Ureter (tissue), 1 donor: Measurements from ENCODE around the gene SYNE1. TPM values are rescaled to one million over a fixed set of nuclear protein-coding genes. Genes with fewer than 3 reads are reported as not detected.
"Not testable (repeated sequence)": the region's sequence is repeated elsewhere in the genome, so short reads cannot be mapped to it uniquely, and the experiment has no call there.

Experiments used
- DNase-seq: peaks from one replicate; pipeline ENCODE4 v3.0.0-alpha.2; 2020; ENCODE audit warnings: low spot score
- total RNA-seq: library from RNA; stranded (reverse); gene quantifications from one replicate; pipeline ENCODE4 v1.2.4, GENCODE V29; 2023
- donor health status: DM: yes; HTN: yes; CAD: no.

Gene SYNE1
- total RNA-seq, 1 donor from 2014 or later: 197 TPM

DNA sequence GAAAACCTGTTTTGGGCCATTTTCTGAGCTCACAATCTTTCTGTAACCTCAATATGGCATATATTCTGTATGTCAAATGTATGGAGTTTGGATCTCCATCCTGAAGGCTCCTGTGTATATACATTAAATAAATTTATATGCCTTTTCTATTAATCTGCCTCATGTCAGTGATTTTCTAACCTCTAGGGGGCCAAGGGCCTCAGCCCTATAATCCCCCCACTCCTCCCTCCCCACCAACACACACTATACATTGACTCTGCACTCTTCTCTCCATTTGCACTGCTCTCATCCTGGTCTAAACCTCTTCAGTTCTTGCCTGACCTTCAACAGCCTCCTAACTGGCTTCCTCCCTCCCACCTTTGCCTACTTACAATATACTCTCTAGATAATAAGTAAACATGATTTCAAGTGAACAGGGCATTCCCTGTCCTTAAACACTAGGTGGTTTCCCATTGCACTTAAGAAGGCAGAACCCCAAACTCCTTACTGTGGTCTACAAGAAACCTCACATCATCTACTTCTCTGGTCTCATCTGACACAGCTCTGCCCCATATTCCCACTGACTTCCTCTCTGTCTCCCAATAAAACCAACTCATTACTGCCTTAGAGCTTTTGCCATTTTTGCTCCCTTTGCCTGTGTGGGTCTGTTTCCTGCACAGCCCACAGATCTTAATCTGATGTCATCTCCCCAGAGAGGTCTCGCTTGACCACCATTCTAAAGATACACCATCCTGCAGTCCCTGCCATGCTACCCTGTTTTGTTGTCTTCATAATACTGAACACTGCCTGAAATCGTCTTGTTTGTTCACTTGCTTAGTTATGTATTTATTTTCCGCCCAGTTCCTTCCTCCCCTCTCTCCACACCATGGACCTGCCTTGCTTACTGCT, 213.7 kb downstream of the SYNE1 start:
- no peak for DNase-seq

DNA sequence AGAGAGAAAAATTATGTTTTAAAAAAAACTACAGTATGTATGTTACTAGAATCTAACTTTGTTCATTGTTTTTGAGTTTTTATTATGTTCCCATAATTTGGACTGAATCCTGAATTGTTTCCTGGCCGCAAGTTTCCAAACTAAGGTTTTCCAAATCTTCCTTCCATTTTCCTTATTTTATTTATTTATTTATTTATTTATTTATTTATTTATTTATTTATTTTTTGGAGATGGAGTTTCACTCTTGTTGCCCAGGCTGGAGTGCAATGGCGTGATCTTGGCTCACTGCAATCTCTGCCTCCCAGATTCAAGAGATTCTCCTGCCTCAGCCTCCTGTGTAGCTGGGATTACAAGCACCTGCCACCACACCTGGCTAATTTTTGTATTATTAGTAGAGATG, 215.7 kb downstream of the SYNE1 start:
- DNase-seq: not testable (repeated sequence)

DNA sequence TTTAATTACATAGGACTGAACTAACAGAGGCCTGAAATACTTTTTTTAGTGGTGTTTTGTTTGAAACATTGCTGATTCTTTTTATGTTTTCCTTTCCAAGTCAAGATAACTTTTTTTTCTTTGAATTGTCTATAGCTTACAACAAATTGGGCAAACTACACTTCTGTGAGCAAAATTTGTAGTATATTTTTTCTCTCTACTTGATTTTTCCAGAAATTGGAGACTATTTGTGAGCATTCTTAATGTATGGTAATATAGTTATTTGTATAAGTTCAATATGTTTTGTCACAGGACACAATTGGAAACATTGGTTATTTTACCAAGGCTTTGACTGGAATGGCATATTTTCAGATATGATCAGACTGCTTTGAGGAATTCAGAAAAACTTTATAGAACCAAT, 216.5 kb downstream of the SYNE1 start:
- no peak for DNase-seq

DNA sequence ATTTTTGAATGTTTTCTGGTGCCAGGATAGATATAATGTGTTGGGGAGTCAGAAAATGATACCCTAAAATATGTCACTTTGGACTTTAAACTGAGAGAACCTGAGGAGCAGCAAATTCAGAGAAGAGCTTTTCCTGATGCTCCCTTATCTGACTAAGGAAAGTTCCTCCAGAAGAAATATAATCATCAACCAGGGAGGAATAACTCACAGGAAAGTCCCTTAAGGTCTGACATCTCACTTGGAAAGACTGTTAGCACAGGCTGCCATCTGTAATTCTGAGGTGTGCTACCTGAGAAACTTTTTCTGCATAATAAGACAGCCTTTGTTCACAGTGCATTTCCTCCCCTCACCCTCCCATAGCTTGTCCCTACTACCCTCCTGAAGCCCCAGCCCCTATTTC, 218.6 kb downstream of the SYNE1 start:
- DNase-seq: no peak

DNA sequence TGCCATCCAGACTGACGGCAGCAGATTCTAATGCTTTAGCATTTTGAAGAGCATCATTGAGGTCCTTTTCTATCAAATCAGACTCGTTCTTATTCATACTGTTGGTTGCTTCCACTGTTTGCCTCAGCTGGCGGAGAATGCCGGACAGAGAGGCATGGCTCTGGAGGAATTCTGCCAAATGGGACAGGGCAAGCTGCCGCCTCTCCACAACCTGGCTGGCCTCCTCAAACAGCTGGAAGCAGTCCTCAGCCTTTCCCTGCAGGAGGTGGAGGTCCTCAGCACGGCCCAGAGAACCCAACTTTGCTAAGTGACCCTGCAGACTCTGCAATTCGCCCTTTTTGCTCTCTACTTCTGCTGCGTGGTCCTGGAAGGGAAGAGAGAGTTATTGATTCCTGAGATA, 220.5 kb downstream of the SYNE1 start:
- DNase-seq: no peak

DNA sequence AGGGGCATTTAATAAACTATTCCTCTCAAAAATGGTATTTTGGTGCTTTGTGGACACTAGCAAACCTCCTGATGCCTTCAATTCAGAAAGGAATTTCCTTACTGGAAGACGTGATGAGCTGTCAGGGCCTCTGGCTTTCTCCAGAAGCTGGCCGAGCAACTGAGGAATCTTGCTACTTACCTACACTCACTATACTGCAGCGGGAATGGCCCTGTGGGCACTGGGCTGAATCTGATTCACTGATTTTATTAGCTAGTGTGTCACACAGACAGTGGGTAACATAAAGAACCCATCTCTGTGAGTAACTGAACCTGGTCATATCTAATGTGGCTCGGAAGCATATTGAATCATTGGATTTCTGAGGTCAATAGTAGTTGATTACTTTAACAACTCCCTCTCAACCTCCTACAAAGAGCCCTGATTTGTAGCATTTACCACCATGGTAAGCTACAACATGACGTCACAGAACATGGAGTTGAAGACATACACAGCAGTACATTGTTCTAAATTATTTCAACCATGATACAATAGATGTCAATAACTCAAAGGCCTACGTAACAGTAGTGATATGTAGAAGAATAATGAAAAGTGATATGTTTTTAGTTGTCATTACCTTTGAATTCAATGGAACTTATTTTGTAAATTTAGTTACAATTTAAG, 232.1 kb downstream of the SYNE1 start:
- DNase-seq: no peak

DNA sequence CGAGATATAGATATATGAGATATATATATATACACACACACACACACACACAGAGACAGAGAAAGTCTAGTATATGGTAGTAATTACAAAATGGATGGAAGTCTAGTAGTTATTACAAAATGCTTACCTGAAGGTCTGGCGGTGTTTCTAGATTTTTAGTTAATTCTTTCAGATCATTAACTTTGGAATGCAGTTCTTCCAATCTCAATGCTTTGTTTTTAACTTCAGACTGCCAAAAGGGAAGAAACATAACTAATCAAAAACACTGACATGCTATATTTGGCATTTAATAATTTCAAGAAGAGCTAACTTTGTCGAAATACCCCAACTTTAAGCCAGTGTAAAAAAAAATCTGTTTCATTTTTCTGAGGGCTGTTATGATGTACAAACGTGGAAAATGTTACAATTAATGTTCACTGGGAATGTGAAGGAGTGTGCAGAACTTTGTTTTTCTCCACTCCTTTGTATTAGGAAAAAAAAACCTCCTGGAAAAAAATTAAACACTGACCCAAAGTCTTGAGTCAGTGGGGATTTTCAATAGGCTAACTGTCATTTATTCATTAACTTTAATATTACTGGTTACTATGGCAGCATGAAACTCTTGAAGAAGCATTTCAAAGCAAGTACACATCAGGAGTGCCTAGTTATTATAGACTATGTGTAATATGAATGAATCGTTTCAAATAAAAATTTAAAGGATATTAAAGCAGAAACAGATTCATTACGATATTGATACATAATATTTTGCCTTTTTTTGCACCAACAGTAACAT, 232.9 kb downstream of the SYNE1 start:
- DNase-seq: no peak

DNA sequence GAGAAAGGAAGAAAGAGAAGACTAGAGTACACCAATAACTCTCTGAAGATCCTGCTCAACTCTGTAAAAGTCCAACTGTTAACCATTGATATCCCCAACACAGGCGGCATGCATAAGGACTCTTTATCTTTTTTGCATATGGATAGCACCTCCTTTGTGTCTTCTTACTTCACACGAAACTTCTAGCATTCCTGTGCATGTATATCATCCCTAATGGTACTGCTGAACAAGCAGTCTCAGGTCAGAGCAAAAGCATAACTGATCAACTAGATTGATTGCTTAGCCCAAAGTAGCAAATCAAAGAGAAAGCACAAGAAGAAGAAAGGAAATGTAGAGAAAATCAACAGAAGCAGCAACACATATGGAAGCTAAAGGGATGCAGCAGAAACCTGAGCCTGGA, 234.4 kb downstream of the SYNE1 start:
- DNase-seq: no peak

DNA sequence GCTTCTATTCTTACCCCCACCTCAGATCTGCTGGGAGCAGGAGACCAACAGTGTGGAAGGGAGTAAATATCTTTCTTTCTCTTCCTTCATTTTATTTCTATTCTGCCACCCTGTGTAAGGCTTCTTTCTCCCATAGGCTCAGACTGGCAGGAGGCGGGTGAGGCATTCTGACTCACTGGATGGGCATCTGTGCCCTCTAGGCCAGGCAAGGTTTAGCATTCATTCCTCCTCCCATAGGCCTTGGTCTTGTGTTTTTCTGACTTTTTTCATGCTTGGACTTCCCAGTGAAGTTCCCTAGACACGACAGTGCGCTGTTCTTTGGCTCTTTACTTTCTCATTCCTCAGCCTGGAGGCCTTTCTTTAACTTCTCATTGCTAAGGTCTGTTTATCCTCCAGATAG, 235.2 kb downstream of the SYNE1 start:
- DNase-seq: no peak

DNA sequence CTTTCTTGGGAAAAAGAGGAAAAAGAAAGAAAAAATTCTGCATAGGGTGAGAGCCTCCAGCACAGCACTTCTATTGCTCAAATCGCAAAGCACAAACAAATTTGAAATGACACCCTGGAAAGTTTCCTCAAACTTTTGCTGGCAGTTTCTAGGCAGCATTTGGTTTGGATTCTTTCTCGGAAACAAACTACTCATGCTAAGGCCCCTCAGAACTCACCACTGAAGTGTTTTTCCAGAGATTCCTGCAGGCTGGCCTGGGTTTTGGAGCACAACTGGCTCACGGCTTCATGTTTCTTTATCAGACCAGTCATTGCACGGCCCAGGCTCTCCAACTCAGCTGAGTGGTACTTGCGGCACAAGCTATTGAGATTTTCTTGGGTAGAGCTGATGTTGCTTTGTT, 237.8 kb downstream of the SYNE1 start:
- no peak for DNase-seq

DNA sequence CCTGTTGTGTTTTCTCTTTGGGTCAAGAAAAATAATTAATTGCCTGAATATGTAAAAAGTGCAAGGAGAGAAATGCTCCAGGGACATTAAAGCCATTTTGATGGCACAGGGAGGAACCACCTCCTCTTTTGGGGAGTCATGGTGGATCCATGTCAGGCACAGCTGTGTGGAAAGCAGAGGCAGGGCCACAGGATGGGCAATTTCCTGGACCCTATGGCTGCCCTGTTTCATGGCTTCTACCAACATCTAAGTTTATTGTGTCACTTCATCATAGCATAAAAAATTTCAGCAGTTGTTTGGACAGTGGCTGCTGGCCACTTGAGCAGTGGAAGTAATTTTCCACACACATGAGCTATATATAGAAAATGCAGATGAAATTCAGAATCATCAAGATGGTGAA, 238.2 kb downstream of the SYNE1 start:
- no peak for DNase-seq

DNA sequence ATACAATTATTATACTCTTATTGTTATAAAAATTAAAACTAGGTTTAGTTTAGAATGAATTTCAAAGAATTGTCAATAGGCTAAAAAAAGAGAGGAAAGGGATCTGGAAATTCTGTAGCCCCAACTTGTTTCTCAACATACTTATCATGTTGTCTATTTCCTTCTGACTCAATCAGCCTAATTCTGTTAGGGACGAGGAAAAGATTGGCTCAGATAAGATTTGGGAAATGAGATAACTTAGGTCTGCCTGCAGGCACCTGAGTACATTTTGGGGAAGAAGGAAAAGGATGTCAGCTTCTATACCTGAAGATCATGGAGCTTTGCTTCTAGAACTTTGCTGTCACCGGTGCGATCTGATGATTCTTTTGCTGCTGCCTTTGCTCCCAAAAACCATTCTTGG, 238.8 kb downstream of the SYNE1 start:
- DNase-seq: no peak

DNA sequence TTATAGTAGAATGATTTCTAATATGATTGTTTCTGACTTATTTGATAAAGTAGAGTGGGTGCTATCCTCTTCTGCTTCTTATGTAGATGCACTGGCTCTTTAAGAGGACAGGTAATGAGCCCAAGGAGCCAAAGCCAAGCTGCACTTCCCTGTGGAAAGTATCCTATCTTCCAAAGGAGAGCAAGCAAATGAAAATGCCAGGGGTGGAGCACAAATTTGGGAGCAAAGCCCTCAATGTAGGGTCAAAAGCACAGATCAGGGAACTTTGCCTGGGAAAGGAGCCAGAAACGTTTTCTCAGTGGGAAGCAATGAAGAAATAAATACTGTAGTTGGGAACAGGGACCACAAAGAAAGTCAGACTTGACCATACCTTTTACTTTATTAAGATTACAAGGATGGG, 242.9 kb downstream of the SYNE1 start:
- no peak for DNase-seq

DNA sequence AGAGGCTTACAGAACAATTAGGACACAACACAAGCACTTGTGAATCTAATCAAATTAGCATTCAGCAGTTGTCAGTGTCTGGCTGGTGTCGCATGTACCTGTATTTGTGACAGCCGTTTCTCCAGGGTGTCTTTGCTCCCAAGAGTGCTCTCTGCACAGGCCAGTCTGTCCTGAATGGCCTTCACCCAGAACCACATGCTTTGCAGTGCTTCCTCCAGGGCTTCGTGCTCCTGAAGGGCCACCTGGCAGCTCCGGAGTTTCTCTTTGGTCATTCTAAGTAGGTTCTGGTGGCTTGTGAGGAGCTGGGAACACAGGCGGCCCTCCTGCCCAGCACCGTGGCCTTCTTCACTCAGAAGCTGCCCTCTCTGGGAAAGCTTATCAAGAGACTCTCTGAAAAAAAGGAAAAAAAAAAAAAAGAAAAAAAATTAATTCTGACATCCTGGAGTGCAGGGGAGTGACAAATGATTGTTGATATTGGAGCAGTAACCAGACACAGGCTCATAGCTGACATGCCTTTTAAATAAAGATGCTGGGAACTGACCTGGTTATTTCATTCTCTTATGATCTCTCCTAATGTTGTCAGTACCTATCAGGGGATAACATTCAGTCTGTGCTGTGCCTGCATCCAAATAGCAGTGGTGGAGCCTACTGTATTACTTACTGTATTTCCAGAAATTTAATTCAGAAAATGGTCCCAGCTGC, 245.8 kb downstream of the SYNE1 start:
- no peak for DNase-seq

DNA sequence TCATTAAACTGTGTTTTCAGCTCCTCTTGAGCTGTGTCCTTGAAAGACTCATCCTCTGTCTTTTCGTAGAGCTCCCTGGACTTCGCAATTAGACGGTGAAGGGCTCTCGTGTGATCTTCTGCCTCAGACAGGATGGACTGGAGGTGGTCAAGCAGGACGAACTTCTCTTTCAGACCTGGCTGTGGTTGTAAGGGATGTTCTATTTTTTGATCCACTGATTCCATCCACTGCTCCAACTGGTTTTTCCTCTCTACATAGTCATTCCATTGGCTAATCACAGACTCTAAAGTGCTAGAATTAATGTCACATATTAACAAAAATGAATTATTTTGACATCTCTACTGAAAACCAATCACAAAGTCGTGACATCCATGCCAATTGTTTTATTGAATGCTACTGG, 250.1 kb downstream of the SYNE1 start:
- DNase-seq: no peak

DNA sequence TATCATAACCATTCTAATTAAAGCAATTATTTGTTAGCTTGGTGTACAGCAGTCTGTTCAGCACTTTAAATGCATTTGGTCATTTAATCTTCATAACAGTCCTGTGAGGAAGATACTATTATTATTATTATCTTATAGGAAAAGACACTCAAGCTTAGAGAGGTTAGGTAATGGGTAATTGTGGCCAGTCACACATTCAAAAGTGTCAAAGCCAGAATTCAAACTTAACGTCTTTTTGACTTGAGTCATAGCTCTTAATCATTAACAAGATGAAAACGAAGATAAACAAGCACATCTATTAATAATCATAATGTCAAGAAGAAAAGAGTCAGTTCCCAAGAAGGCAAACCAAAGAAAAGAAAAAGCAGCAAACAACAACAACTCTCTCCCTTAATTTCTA, 251.0 kb downstream of the SYNE1 start:
- no peak for DNase-seq

DNA sequence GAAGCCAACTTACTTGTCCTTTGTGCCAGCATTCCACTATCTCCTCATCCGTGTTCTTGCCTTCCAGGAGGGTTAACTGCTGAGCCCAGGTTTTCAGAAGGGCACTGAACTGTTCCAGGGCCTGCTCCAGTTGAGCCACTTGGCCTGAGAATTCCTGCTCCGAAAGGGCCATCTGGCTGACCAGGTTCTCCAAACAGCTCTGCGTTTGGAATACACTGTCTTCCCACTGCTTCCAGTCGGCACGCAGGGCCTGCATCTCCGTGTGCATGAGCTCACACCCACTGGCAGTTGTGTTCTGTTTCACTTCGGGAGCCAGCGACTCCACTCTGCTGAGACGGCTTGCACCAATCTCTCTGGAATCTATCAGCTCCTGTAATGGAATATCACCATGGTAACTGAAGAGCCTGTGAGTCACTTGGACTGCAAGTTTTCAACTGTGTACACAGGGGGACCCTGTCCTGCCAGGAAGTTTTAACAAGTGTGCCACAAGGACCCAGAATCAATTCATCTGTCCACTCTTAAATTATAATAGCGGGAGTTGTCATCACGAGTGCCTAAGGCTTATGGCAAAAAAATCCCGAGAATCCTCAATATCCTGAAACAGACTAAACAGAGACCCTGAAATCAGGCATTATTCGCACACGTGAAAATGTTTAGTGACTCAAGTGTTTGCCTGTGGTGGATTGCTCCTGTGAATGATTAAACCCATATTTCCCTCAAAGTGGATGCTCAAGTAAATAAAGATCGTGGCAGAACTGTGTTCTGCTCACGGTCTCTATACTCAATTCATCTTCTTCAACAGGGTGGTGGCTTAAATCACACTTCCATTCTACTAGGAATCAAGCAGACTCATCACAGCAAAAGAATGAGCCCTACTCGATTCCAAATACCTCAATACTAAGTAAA, 255.9 kb downstream of the SYNE1 start:
- peak; percentile 71 for DNase-seq

DNA sequence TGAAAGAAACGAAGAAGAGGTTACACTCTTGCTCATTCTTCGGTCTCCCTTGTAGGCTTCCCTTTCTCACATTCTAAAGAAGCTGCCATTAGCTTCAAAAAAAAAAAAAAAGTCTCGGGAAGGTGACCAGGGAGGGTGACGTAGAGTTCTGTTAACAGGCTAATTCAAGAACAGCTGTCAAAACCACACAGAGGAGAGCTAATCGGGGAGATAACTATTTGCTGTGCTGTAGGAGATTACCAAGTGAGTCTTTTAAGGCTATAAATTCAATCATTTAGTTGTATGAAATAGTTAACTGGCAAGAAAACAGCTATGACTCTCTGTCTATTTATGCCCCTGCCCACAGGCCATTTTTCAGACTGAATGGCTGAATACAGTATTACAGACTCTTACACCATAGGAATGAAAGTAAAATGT, 256.8 kb downstream of the SYNE1 start:
- no peak for DNase-seq

DNA sequence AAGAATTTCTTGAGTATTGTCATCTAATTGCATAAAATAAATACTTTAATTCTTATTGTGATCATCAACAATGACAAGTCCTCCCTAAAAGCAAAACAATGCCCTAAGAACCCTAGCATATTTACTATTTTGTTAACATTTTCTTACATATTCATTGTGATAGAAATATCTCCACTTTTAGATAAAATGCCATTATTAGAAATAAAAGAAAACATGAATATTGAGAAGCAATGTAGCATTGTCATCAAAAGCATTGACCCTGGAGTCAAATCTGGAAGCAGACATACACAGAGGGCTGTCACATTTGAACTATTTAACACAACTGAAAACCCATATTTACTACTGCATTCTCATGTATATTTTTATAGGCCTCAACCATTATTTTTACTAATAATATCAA, 257.7 kb downstream of the SYNE1 start:
- no peak for DNase-seq

DNA sequence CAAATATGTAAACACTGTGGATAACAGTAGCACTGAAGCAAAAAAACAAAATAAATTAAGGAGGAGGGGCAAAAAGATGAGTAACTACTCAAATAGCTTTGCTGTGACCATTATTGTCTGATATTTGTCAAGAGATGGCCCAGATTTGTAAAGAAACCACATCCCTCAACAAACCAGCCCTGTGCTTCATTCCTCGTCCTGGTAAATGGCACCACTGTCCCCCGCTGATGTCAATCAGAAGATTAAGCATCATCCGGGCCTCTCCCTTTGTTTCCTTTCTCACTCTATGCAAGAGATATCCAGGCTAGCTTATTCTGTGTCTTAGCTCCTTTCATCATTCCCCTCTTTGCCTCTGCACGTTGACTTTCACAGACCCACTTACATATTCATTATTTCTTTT, 259.0 kb downstream of the SYNE1 start:
- no peak for DNase-seq

DNA sequence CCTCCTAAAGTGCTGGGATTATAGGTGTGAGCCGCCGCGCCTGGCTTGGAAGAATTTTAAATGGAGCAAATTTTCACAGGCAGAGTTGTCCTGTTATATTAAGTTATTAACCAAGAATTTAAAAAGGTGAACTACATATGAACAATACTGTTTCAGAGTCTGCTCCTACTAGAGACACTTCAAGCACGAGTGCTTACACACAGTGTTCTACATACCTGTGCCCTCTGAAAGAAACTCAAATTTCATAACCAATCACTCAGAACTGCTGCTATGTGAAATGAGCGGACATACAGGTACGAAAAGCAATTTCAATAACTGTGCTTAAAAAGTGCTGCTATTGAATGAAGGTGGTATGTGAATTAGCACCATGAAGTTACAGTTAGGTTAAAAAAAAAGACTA, 262.0 kb downstream of the SYNE1 start:
- DNase-seq: no peak
